Ovary (tissue), 9 donors: ENCODE measurements around the gene TET3. TPM values are rescaled to one million over a fixed set of nuclear protein-coding genes. Genes with fewer than 3 reads are reported as not detected.

Source experiments
- DNase-seq, 5 donors: peaks; one replicate each; pipeline ENCODE4 v3.0.0-alpha.2; 2019 to 2020
- H3K27ac ChIP-seq, 2 donors: fragments of 200-600 bp; one replicate each; pipeline versions ENCODE4 v1.5.1 to v1.8.0; 2019 to 2022
- H3K27me3 ChIP-seq: fragments of 200-600 bp; one replicate; pipeline ENCODE4 v1.8.0; 2022
- H3K36me3 ChIP-seq: fragments of 200-600 bp; sonication (generic); one replicate; pipeline ENCODE4 v1.5.1; 2019
- H3K4me1 ChIP-seq: one replicate; pipeline ENCODE4 v1.8.1; 2013; ENCODE audit warnings: mild to moderate bottlenecking, moderate library complexity; ENCODE audit not compliant: insufficient read depth
- H3K4me3 ChIP-seq: fragments of 200-600 bp; sonication (generic); one replicate; pipeline ENCODE4 v1.5.1; 2017
- H3K9me3 ChIP-seq, 2 donors: fragments of 200-600 bp in 1 of 2; sonication (generic) in 1 of 2; one replicate each; pipeline versions ENCODE4 v1.5.1 to v1.8.1; 2013 to 2019; ENCODE audit warnings: mild to moderate bottlenecking in 1 of 2, moderate library complexity in 1 of 2
- CTCF ChIP-seq, 3 donors: fragments of 450-650 bp in 2 of 3; fragments of 200-600 bp in 1 of 3; IDR thresholded peaks; one replicate each; pipeline versions ENCODE4 v1.5.1 to v1.8.0; 2016 to 2022; ENCODE audit warnings: antibody characterized with exemption in 3 of 3, mild to moderate bottlenecking in 1 of 3
- EP300 ChIP-seq: sonication (generic); formaldehyde crosslinking; IDR thresholded peaks from one replicate; pipeline ENCODE4 v1.6.1; 2017; ENCODE audit warnings: antibody characterized with exemption
- POLR2A ChIP-seq: fragments of 450-650 bp; IDR thresholded peaks from one replicate; pipeline ENCODE4 v1.6.1; 2017; ENCODE audit warnings: antibody characterized with exemption, mild to moderate bottlenecking, moderate library complexity
- WGBS, 3 donors: extraction: QIAGEN DNeasy Blood & Tissue Kit in 1 of 3; methylation state at CpG; one replicate each; pipeline versions ENCODE4 v1.1.5 to v1.1.7; 2013 to 2017; 5-methylcytosine and 5-hydroxymethylcytosine counted together
- intact Hi-C, 4 donors: fragments of 100-400 bp; cut with DNase I; formaldehyde crosslinking; loops; one replicate each; pipeline versions ENCODE4 v1.11.0 to v1.15.1; 2022 to 2023
- polyA plus RNA-seq, 2 donors: library from polyadenylated mRNA; stranded (reverse); fragments of 200-250 nt in 1 of 2; fragments of 350-450 nt in 1 of 2; fragmentation: Illumina TruSeq in 1 of 2; extraction: RNeasy Lipid Tissue Mini Kit (QIAGEN cat#74804) in 1 of 2; gene quantifications; one replicate each; pipeline ENCODE4 v1.2.3, GENCODE V29; 2013 to 2014
- total RNA-seq, 7 donors: library from RNA; depleted of rRNA in 2 of 7; stranded (reverse); fragments of >200 nt in 2 of 7; fragmentation: NEBNext Ultra II Directional in 3 of 7; extraction: Animal tissue kit (Norgen Biotek cat#: 25700) in 3 of 7; gene quantifications; one replicate each; pipeline versions ENCODE4 v1.1.0 to v1.2.4, GENCODE V29; 2016 to 2023
- donor health status: DM: no; HTN: no; CAD: no; lungs with moderate emphysema.
- donor health status: DM: no; HTN: no; CAD: no.
- donor health status: Bipolar disorder and iron deficiency.
- donor health status: DM: yes; HTN: yes; CAD: no.
- donor health status: DM: no; HTN: no; CAD: no.
- donor health status: DM: yes; HTN: yes; CAD: no.

TET3 gene
- total and polyA plus RNA-seq, 9 donors: 2.6 to 13.5 (median 6.8) TPM

GRCh38 chr2:73987109-73987947 is 2.6 kb downstream of the TET3 start:
- no peak for DNase-seq
- 58 to 66% (median 64%) methylated on average over 24 of the region's 24 CpGs for WGBS, 3 donors
- TF ChIP-seq EP300: no peak
- no peak for TF ChIP-seq CTCF (IDR thresholded peaks at IDR 0.05)
- no peak for TF ChIP-seq POLR2A
- Histone ChIP-seq H3K4me1 (peaks cover 14% of the 10 kb centered on the region), H3K27ac (no peak overlapping the region), H3K9me3 (no peaks in the 10 kb centered on the region), H3K27me3 (no peaks in the 10 kb centered on the region), H3K4me3 (no peak overlapping the region), H3K36me3 (no peaks in the 10 kb centered on the region)
- intact Hi-C loops: no loop called here

- 25 to 39% (median 30%) methylated on average over 10 of the region's 10 CpGs for WGBS, 3 donors
- H3K27me3 ChIP-seq: no peaks in the 10 kb centered on the region
- intact Hi-C loops: no loop called here
- no peaks in the 10 kb centered on the region for H3K36me3 ChIP-seq
- peaks cover 14% of the 10 kb centered on the region for H3K4me1 ChIP-seq
- TF ChIP-seq POLR2A (no peak), EP300 (no peak), CTCF (IDR thresholded peaks at IDR 0.05) (no peak)
- H3K27ac ChIP-seq: no peak overlapping the region
- H3K4me3 ChIP-seq: no peak overlapping the region
- no peak for DNase-seq
- H3K9me3 ChIP-seq: no peaks in the 10 kb centered on the region
These were observed 3.4 kb downstream of the TET3 start for GRCh38 chr2:73987948-73988700.

GRCh38 chr2:73989972-73990371 is 5.3 kb downstream of the TET3 start:
- Histone ChIP-seq H3K4me1 (peaks cover 9% of the 10 kb centered on the region), H3K9me3 (no peaks in the 10 kb centered on the region), H3K36me3 (no peaks in the 10 kb centered on the region), H3K4me3 (no peak overlapping the region), H3K27ac (no peak overlapping the region), H3K27me3 (no peaks in the 10 kb centered on the region)
- intact Hi-C loops: no loop called here
- 93 to 100% (median 100%) methylated on average over 2 of the region's 2 CpGs for WGBS, 3 donors
- no peak for DNase-seq
- TF ChIP-seq EP300 (no peak), CTCF (IDR thresholded peaks at IDR 0.05) (no peak), POLR2A (no peak)

- DNase-seq: no peak
- H3K27me3 ChIP-seq: no peaks in the 10 kb centered on the region
- 94 to 100% (median 95%) methylated on average over 1 of the region's 1 CpG for WGBS, 3 donors
- no peaks in the 10 kb centered on the region for H3K36me3 ChIP-seq
- H3K4me1 ChIP-seq: peaks cover 9% of the 10 kb centered on the region
- no peak for TF ChIP-seq CTCF (IDR thresholded peaks at IDR 0.05)
- no peak for TF ChIP-seq EP300
- no peak for TF ChIP-seq POLR2A
- no peak overlapping the region for H3K27ac ChIP-seq
- H3K9me3 ChIP-seq: no peaks in the 10 kb centered on the region
- H3K4me3 ChIP-seq: no peak overlapping the region
- intact Hi-C loops: no loop called here
These were observed 5.8 kb downstream of the TET3 start for GRCh38 chr2:73990531-73990930.
